G401.6 (cell line): ENCODE data around the gene ARHGEF10L.

Experiments used
- FAIRE-seq: peaks from 2 replicates; lab custom pipeline; 2012; peaks lifted over from hg19 to GRCh38; lab: Jason Lieb, UNC

ARHGEF10L gene

GRCh38 chr1:17658837-17659236 is 119.3 kb downstream of the ARHGEF10L start:
- FAIRE-seq, result no peak

- FAIRE-seq, result no peak
Measured at GRCh38 chr1:17661546-17662157, 122.2 kb downstream of the ARHGEF10L start.

GRCh38 chr1:17662296-17662695 is 122.8 kb downstream of the ARHGEF10L start:
- no peak for FAIRE-seq

GRCh38 chr1:17662786-17663185 is 123.3 kb downstream of the ARHGEF10L start:
- no peak for FAIRE-seq

GRCh38 chr1:17663646-17664045 is 124.1 kb downstream of the ARHGEF10L start:
- no peak for FAIRE-seq

GRCh38 chr1:17664322-17664721 is 124.8 kb downstream of the ARHGEF10L start:
- FAIRE-seq, result no peak

- no peak for FAIRE-seq
Measured at GRCh38 chr1:17665054-17665453, 125.6 kb downstream of the ARHGEF10L start.

- FAIRE-seq, result no peak
Measured at GRCh38 chr1:17665950-17666720, 126.6 kb downstream of the ARHGEF10L start.

- FAIRE-seq, result no peak
Measured at GRCh38 chr1:17667641-17668040, 128.1 kb downstream of the ARHGEF10L start.

GRCh38 chr1:17668195-17668594 is 128.7 kb downstream of the ARHGEF10L start:
- no peak for FAIRE-seq

- no peak for FAIRE-seq
Measured at GRCh38 chr1:17668624-17669175, 129.2 kb downstream of the ARHGEF10L start.

GRCh38 chr1:17669305-17669704 is 129.8 kb downstream of the ARHGEF10L start:
- no peak for FAIRE-seq

GRCh38 chr1:17669866-17670451 is 130.5 kb downstream of the ARHGEF10L start:
- no peak for FAIRE-seq

- no peak for FAIRE-seq
Measured at GRCh38 chr1:17670587-17671313, 131.3 kb downstream of the ARHGEF10L start.

GRCh38 chr1:17671314-17671705 is 131.8 kb downstream of the ARHGEF10L start:
- no peak for FAIRE-seq

GRCh38 chr1:17671741-17672140 is 132.2 kb downstream of the ARHGEF10L start:
- FAIRE-seq, result no peak

GRCh38 chr1:17672226-17672625 is 132.7 kb downstream of the ARHGEF10L start:
- no peak for FAIRE-seq

- no peak for FAIRE-seq
Measured at GRCh38 chr1:17673329-17674072, 134.0 kb downstream of the ARHGEF10L start.

GRCh38 chr1:17674726-17675500 is 135.4 kb downstream of the ARHGEF10L start:
- FAIRE-seq, result no peak

GRCh38 chr1:17675744-17676143 is 136.2 kb downstream of the ARHGEF10L start:
- no peak for FAIRE-seq
